Cardiac muscle cell (in vitro differentiated cells and primary cell): ENCODE measurements around the gene KCNQ5. TPM values are rescaled to one million over a fixed set of nuclear protein-coding genes. Genes with fewer than 3 reads are reported as not detected.

Experiments
- DNase-seq, 2 donors: peaks; one replicate each; pipeline versions ENCODE4 v3.0.0 to v3.0.0-alpha.2; 2010 to 2017; ENCODE audit warnings: low read depth in 1 of 2, low spot score in 1 of 2
- H3K27ac ChIP-seq: fragments of 200-600 bp; sonication (generic); 2 replicates; pipeline ENCODE4 v1.5.1; 2016
- H3K27me3 ChIP-seq: fragments of 200-600 bp; sonication (generic); 2 replicates; pipeline ENCODE4 v1.6.0; 2016; ENCODE audit warnings: control low read depth
- H3K36me3 ChIP-seq: fragments of 200-600 bp; sonication (generic); 2 replicates; pipeline ENCODE4 v1.5.1; 2016; ENCODE audit warnings: control low read depth
- H3K4me1 ChIP-seq: fragments of 200-600 bp; sonication (generic); 2 replicates; pipeline ENCODE4 v1.8.1; 2017; ENCODE audit warnings: low read depth, mild to moderate bottlenecking, mixed run types
- H3K4me3 ChIP-seq: fragments of 200-600 bp; sonication (generic); 2 replicates; pipeline ENCODE4 v1.5.1; 2016; ENCODE audit warnings: mild to moderate bottlenecking
- H3K9me3 ChIP-seq: fragments of 200-600 bp; sonication (generic); 2 replicates; pipeline ENCODE4 v1.5.1; 2017; ENCODE audit warnings: low read depth, mild to moderate bottlenecking, control low read depth
- CTCF ChIP-seq: IDR thresholded peaks from 2 replicates; pipeline ENCODE4 v1.5.1; 2012; ENCODE audit warnings: low read depth, mild to moderate bottlenecking, low read length
- polyA plus RNA-seq: library from polyadenylated mRNA; unstranded; fragments of >200 nt; fragmentation: Nextera tagmentation; extraction: Ambion mirVana; gene quantifications from 2 replicates; pipeline ENCODE4 v1.2.1, GENCODE V29; 2016
- total RNA-seq: library from RNA; depleted of rRNA; stranded (reverse); fragments of >200 nt; gene quantifications from 2 replicates; pipeline ENCODE4 v1.2.3, GENCODE V29; 2016

KCNQ5 gene
- total and polyA plus RNA-seq, 2 experiments from 2014 or later = 31.4 to 45.4 TPM

- no peaks in the 10 kb centered on the region for H3K9me3 ChIP-seq
- TF ChIP-seq CTCF = no peak
These were observed 344.9 kb downstream of the KCNQ5 start for GRCh38 chr6:72966628-72967280.

GRCh38 chr6:72967329-72967728 is 345.5 kb downstream of the KCNQ5 start:
- no peaks in the 10 kb centered on the region for H3K9me3 ChIP-seq
- peaks cover 7% of the 10 kb centered on the region for H3K4me1 ChIP-seq
- no peak for DNase-seq
- H3K27ac ChIP-seq = no peak overlapping the region
- H3K27me3 ChIP-seq = no peaks in the 10 kb centered on the region
- no peak overlapping the region for H3K4me3 ChIP-seq
- TF ChIP-seq CTCF = no peak
- no peaks in the 10 kb centered on the region for H3K36me3 ChIP-seq

More at GRCh38 chr6:72966628-72967280, 344.9 kb downstream of the KCNQ5 start:
- Histone ChIP-seq H3K27me3 (no peaks in the 10 kb centered on the region), H3K36me3 (no peaks in the 10 kb centered on the region), H3K4me3 (no peak overlapping the region), H3K4me1 (peaks cover 7% of the 10 kb centered on the region), H3K27ac (no peak overlapping the region)
- peak in 1 of 2 donors; percentile 43 for DNase-seq

GRCh38 chr6:72968704-72969103 is 346.8 kb downstream of the KCNQ5 start:
- H3K27me3 ChIP-seq = no peaks in the 10 kb centered on the region
- H3K4me3 ChIP-seq = no peak overlapping the region
- no peaks in the 10 kb centered on the region for H3K36me3 ChIP-seq
- H3K27ac ChIP-seq = peak overlapping the region; percentile 21
- H3K9me3 ChIP-seq = no peaks in the 10 kb centered on the region
- TF ChIP-seq CTCF = no peak
- DNase-seq = no peak
- peaks cover 10% of the 10 kb centered on the region for H3K4me1 ChIP-seq

GRCh38 chr6:72969666-72970065 is 347.8 kb downstream of the KCNQ5 start:
- no peak overlapping the region for H3K4me3 ChIP-seq
- no peak for DNase-seq
- no peak for TF ChIP-seq CTCF
- peaks cover 18% of the 10 kb centered on the region for H3K4me1 ChIP-seq
- no peaks in the 10 kb centered on the region for H3K36me3 ChIP-seq
- no peaks in the 10 kb centered on the region for H3K27me3 ChIP-seq
- peak overlapping the region; percentile 32 for H3K27ac ChIP-seq
- H3K9me3 ChIP-seq = no peaks in the 10 kb centered on the region

- H3K4me3 ChIP-seq = no peak overlapping the region
- H3K4me1 ChIP-seq = peaks cover 18% of the 10 kb centered on the region
- no peaks in the 10 kb centered on the region for H3K36me3 ChIP-seq
- H3K27me3 ChIP-seq = no peaks in the 10 kb centered on the region
- no peaks in the 10 kb centered on the region for H3K9me3 ChIP-seq
- no peak for TF ChIP-seq CTCF
- no peak overlapping the region for H3K27ac ChIP-seq
- DNase-seq = no peak
These were observed 350.7 kb downstream of the KCNQ5 start for GRCh38 chr6:72972579-72972978.

- no peaks in the 10 kb centered on the region for H3K27me3 ChIP-seq
- H3K4me1 ChIP-seq = peaks cover 14% of the 10 kb centered on the region
- peak in 1 of 2 donors; percentile 14 for DNase-seq
- H3K4me3 ChIP-seq = no peak overlapping the region
- no peaks in the 10 kb centered on the region for H3K9me3 ChIP-seq
- H3K27ac ChIP-seq = peak overlapping the region; percentile 39
- H3K36me3 ChIP-seq = no peaks in the 10 kb centered on the region
- no peak for TF ChIP-seq CTCF
These were observed 352.4 kb downstream of the KCNQ5 start for GRCh38 chr6:72974276-72974675.
